ENCODE data around the gene BDKRB2. TPM values are rescaled to one million over a fixed set of nuclear protein-coding genes. Genes with fewer than 3 reads are reported as not detected.
A peak's percentile ranks its signal among the peaks of the same experiment; 100 is the strongest.

The BDKRB2 gene
- total and polyA plus RNA-seq, 2 of the 13 experiments (the other 11 are each of a cell fraction or from before 2014, with no cell fraction given), result 0.03 TPM; not detected in 1

DNA sequence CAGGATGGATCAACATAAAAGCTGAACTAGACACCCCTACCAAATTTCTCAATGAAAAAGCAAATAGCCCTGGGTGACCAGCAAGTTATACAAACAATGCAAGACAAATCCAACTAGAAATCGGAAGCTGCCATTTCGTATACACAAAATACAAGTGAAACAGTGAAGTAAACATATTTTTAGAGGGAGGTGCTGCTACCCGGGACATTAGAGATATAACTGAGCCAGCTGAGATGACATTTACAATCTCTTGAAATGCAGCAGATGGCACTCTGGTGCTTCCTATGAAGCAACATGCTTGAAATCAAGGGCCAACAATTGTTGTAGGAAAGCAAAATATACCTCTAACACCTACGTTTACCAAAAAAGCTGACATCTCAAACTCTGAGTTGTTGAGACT is 76.8 kb downstream of the BDKRB2 start:
- H3K27me3 ChIP-seq (ENCODE audit: control insufficient read depth in 1 of 2, insufficient read depth in 2 of 2, low read length in 2 of 2), result no peaks in the 10 kb centered on the region
- no peaks in the 10 kb centered on the region for H3K79me2 ChIP-seq (ENCODE audit: insufficient read depth, low read length)
- ATAC-seq, result no peak
- POLR2A ChIA-PET, result no interaction called here
- peaks cover 11% of the 10 kb centered on the region for H3K4me1 ChIP-seq (ENCODE audit: insufficient read depth, low read length)
- H3K36me3 ChIP-seq (replicated peaks in 1 of 2; ENCODE audit: control insufficient read depth in 1 of 2, insufficient read depth in 2 of 2, low read length in 2 of 2), result peaks cover 0 to 4% of the 10 kb centered on the region in 2 experiments; a peak in 1 of 5 replicates
- TF ChIP-seq ZSCAN12 (CRISPR knock-in tag; IDR thresholded peaks at IDR 0.05) (no peak), ZNF30 (CRISPR knock-in tag; IDR thresholded peaks at IDR 0.05) (no peak), REPIN1 (CRISPR knock-in tag; IDR thresholded peaks at IDR 0.05; ENCODE audit: borderline replicate concordance, low read depth) (no peak), STAG1 (CRISPR knock-in tag; IDR thresholded peaks at IDR 0.05) (peak; percentile 24), ZKSCAN8 (CRISPR knock-in tag; IDR thresholded peaks at IDR 0.05; ENCODE audit: borderline replicate concordance) (no peak), ZNF761 (CRISPR knock-in tag; conservative IDR thresholded peaks at IDR 0.05) (no peak), TEAD2 (CRISPR knock-in tag; IDR thresholded peaks at IDR 0.05) (no peak)
- TF ChIP-seq, protein P1, sequence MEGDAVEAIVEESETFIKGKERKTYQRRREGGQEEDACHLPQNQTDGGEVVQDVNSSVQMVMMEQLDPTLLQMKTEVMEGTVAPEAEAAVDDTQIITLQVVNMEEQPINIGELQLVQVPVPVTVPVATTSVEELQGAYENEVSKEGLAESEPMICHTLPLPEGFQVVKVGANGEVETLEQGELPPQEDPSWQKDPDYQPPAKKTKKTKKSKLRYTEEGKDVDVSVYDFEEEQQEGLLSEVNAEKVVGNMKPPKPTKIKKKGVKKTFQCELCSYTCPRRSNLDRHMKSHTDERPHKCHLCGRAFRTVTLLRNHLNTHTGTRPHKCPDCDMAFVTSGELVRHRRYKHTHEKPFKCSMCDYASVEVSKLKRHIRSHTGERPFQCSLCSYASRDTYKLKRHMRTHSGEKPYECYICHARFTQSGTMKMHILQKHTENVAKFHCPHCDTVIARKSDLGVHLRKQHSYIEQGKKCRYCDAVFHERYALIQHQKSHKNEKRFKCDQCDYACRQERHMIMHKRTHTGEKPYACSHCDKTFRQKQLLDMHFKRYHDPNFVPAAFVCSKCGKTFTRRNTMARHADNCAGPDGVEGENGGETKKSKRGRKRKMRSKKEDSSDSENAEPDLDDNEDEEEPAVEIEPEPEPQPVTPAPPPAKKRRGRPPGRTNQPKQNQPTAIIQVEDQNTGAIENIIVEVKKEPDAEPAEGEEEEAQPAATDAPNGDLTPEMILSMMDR (CRISPR knock-in tag; IDR thresholded peaks at IDR 0.05), result peak; percentile 29; the same call in 1 of the 2 replicates
- in situ Hi-C loops (cut with HindIII; ENCODE audit: extremely low pct_ligation_motif_present, low pct_unique_long_range_greater_than_20kb), result no loop called here
- H2AFZ ChIP-seq (ENCODE audit: low read length), result no peak overlapping the region
- intact Hi-C loops (cut with micrococcal nuclease; ENCODE audit: unreplicated experiment), result no loop called here
- no peak overlapping the region for H3K4me2 ChIP-seq (ENCODE audit: low read depth, low read length)
- H3K27ac ChIP-seq (ENCODE audit: extremely low read length, insufficient read depth, low read length), result no peak overlapping the region
- no peak overlapping the region for H3K9ac ChIP-seq (ENCODE audit: insufficient read depth, low read depth, low read length)
- 75% methylated on average over 4 of the region's 4 CpGs for WGBS (ENCODE audit: low lambda C conversion rate)
- BruUV-seq (replicated peaks), result no TSS peak
- peaks cover 4% of the 10 kb centered on the region; the same call in 1 of the 2 replicates for H3K9me3 ChIP-seq (ENCODE audit: low read length)
- CTCF ChIA-PET (ENCODE audit: low intra/inter-chr PET ratio, low total read pairs), result no interaction called here
- no peak for DNase-seq (ENCODE audit: low spot score)
- H3K4me3 ChIP-seq (replicated peaks in 1 of 3; ENCODE audit: insufficient read depth in 1 of 3, low read depth in 2 of 3, low read length in 3 of 3), result no peak overlapping the region
- FAIRE-seq, result no peak
- no peaks in the 10 kb centered on the region for H4K20me1 ChIP-seq (ENCODE audit: insufficient read depth, low read length)

DNA sequence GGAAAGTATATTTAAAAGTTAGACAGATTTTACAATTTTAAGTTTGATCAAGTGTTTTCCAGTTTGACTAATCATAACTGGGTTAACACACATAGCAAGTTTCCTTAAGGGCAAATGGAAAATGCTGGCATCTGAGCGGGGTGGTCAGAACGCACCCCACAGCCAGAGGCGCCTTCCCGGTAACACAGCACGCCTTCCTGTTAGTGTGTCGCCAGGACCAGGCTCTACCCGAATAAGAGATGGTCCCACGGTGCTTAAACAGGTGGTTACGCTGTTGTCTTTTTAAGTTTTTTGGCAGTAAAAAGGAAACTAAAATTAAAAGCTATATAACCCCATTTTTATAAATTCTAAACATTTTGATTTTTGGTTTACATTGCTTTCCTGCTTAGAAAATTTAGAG is 79.4 kb downstream of the BDKRB2 start:
- no peak overlapping the region for H2AFZ ChIP-seq (ENCODE audit: low read length)
- intact Hi-C loops (cut with micrococcal nuclease; ENCODE audit: unreplicated experiment), result no loop called here
- 98% methylated on average over 9 of the region's 9 CpGs for WGBS (ENCODE audit: low lambda C conversion rate)
- no TSS peak for BruUV-seq (replicated peaks)
- no peak overlapping the region for H3K27ac ChIP-seq (ENCODE audit: extremely low read length, insufficient read depth, low read length)
- TF ChIP-seq NR2F6 (IDR thresholded peaks at IDR 0.05) (no peak), NR2F6 (CRISPR knock-in tag; IDR thresholded peaks at IDR 0.05) (no peak), ZNF557 (CRISPR knock-in tag; IDR thresholded peaks at IDR 0.05) (no peak), ZSCAN30 (CRISPR knock-in tag; IDR thresholded peaks at IDR 0.05) (no peak)
- TF ChIP-seq, protein P2, sequence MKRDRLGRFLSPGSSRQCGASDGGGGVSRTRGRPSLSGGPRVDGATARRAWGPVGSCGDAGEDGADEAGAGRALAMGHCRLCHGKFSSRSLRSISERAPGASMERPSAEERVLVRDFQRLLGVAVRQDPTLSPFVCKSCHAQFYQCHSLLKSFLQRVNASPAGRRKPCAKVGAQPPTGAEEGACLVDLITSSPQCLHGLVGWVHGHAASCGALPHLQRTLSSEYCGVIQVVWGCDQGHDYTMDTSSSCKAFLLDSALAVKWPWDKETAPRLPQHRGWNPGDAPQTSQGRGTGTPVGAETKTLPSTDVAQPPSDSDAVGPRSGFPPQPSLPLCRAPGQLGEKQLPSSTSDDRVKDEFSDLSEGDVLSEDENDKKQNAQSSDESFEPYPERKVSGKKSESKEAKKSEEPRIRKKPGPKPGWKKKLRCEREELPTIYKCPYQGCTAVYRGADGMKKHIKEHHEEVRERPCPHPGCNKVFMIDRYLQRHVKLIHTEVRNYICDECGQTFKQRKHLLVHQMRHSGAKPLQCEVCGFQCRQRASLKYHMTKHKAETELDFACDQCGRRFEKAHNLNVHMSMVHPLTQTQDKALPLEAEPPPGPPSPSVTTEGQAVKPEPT (CRISPR knock-in tag; IDR thresholded peaks at IDR 0.05; ENCODE audit: low read depth), result no peak
- no peaks in the 10 kb centered on the region for H3K9me3 ChIP-seq (ENCODE audit: low read length)
- no peak for FAIRE-seq
- H3K4me1 ChIP-seq (ENCODE audit: insufficient read depth, low read length), result peaks cover 11% of the 10 kb centered on the region
- H3K9ac ChIP-seq (ENCODE audit: insufficient read depth, low read depth, low read length), result no peak overlapping the region
- in situ Hi-C loops (cut with HindIII; ENCODE audit: extremely low pct_ligation_motif_present, low pct_unique_long_range_greater_than_20kb), result no loop called here
- no peak overlapping the region for H3K4me3 ChIP-seq (replicated peaks in 1 of 3; ENCODE audit: insufficient read depth in 1 of 3, low read depth in 2 of 3, low read length in 3 of 3)
- DNase-seq (ENCODE audit: low spot score), result no peak
- H3K36me3 ChIP-seq (replicated peaks in 1 of 2; ENCODE audit: control insufficient read depth in 1 of 2, insufficient read depth in 2 of 2, low read length in 2 of 2), result peaks cover 0 to 9% of the 10 kb centered on the region in 2 experiments; a peak in 1 of 5 replicates
- no peaks in the 10 kb centered on the region for H3K79me2 ChIP-seq (ENCODE audit: insufficient read depth, low read length)
- no peak for ATAC-seq
- no peak overlapping the region for H3K4me2 ChIP-seq (ENCODE audit: low read depth, low read length)
- ChIA-PET POLR2A (no interaction called here), CTCF (ENCODE audit: low intra/inter-chr PET ratio, low total read pairs) (no interaction called here)
- H3K27me3 ChIP-seq (ENCODE audit: control insufficient read depth in 1 of 2, insufficient read depth in 2 of 2, low read length in 2 of 2), result no peaks in the 10 kb centered on the region
- no peaks in the 10 kb centered on the region for H4K20me1 ChIP-seq (ENCODE audit: insufficient read depth, low read length)
